ENCODE measurements around the gene MTURN.

MTURN gene

GRCh38 chr7:30144657-30145306 lies 10.0 kb downstream of the MTURN start:
- Histone ChIP-seq H3K4me3 (replicated peaks; ENCODE audit: low read depth, low read length) (no peak overlapping the region), H3K27me3 (replicated peaks; ENCODE audit: control insufficient read depth, insufficient read depth, low read length) (peaks cover 1% of the 10 kb centered on the region; the same call in 1 of the 2 replicates), H3K36me3 (ENCODE audit: control insufficient read depth, insufficient read depth, low read length) (no peaks in the 10 kb centered on the region)
- no peak for DNase-seq (ENCODE audit: extremely low read depth, insufficient read length)
- TF ChIP-seq CTCF (IDR thresholded peaks at IDR 0.05; ENCODE audit: insufficient read depth, low read length, poor library complexity, severe bottlenecking) = no peak

GRCh38 chr7:30145426-30145970 lies 10.7 kb downstream of the MTURN start:
- H3K4me3 ChIP-seq (replicated peaks; ENCODE audit: low read depth, low read length) = no peak overlapping the region
- H3K27me3 ChIP-seq (replicated peaks; ENCODE audit: control insufficient read depth, insufficient read depth, low read length) = peaks cover 1% of the 10 kb centered on the region; the same call in 1 of the 2 replicates
- H3K36me3 ChIP-seq (ENCODE audit: control insufficient read depth, insufficient read depth, low read length) = no peaks in the 10 kb centered on the region
- DNase-seq (ENCODE audit: extremely low read depth, insufficient read length) = no peak
- no peak for TF ChIP-seq CTCF (IDR thresholded peaks at IDR 0.05; ENCODE audit: insufficient read depth, low read length, poor library complexity, severe bottlenecking)

DNA sequence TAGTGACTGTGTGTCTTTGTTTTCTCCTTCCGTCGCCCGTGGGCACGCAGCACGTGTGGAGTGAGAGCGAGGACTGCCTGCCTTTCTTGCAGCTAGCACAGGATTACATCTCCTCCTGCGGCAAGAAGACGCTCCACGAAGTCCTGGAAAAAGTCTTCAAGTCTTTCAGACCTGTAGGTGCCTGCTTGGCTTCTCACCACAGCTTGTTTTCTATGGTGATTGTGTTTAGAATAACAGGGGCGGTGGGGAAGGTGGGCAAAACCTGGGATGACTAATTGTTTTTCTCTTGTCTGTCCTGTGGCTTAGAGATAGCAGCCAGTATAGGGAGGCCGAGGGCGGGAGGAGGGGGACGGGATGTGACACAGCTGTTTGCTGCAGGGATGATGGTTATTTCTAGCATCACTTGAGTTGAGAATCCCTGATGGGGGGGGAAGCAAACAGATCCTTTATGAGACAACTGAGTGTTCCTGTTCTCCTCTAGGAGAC lies 11.4 kb downstream of the MTURN start:
- peaks cover 1% of the 10 kb centered on the region; the same call in 1 of the 2 replicates for H3K27me3 ChIP-seq (replicated peaks; ENCODE audit: control insufficient read depth, insufficient read depth, low read length)
- no peak for TF ChIP-seq CTCF (IDR thresholded peaks at IDR 0.05; ENCODE audit: insufficient read depth, low read length, poor library complexity, severe bottlenecking)
- H3K36me3 ChIP-seq (ENCODE audit: control insufficient read depth, insufficient read depth, low read length) = no peaks in the 10 kb centered on the region
- no peak for DNase-seq (ENCODE audit: extremely low read depth, insufficient read length)
- H3K4me3 ChIP-seq (replicated peaks; ENCODE audit: low read depth, low read length) = no peak overlapping the region

- peaks cover 1% of the 10 kb centered on the region; the same call in 1 of the 2 replicates for H3K27me3 ChIP-seq (replicated peaks; ENCODE audit: control insufficient read depth, insufficient read depth, low read length)
- no peak for DNase-seq (ENCODE audit: extremely low read depth, insufficient read length)
- no peak for TF ChIP-seq CTCF (IDR thresholded peaks at IDR 0.05; ENCODE audit: insufficient read depth, low read length, poor library complexity, severe bottlenecking)
- H3K4me3 ChIP-seq (replicated peaks; ENCODE audit: low read depth, low read length) = no peak overlapping the region
- no peaks in the 10 kb centered on the region for H3K36me3 ChIP-seq (ENCODE audit: control insufficient read depth, insufficient read depth, low read length)
Measured at GRCh38 chr7:30147223-30147622, 12.4 kb downstream of the MTURN start.

DNA sequence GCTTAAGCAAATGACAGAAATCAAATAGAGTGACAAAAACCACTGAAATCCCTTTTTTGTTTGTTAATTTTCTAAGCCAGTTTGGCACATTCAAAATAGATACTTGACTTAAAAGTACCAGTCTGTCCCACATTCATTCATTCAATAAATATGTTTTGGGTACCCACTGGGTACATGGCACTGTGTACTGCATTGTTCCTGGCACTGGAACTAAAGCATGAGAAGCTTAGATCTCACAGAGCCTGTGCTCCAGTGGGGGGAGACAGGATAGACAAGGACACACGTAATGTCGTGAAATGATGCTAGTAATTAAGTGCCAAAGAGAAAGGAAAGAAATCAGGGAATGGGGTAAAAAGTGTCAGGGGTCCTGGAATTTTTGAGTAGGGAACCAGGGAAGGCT lies 13.0 kb downstream of the MTURN start:
- TF ChIP-seq CTCF (IDR thresholded peaks at IDR 0.05; ENCODE audit: insufficient read depth, low read length, poor library complexity, severe bottlenecking) = no peak
- Histone ChIP-seq H3K36me3 (ENCODE audit: control insufficient read depth, insufficient read depth, low read length) (no peaks in the 10 kb centered on the region), H3K4me3 (replicated peaks; ENCODE audit: low read depth, low read length) (no peak overlapping the region), H3K27me3 (replicated peaks; ENCODE audit: control insufficient read depth, insufficient read depth, low read length) (peaks cover 1% of the 10 kb centered on the region; the same call in 1 of the 2 replicates)
- DNase-seq (ENCODE audit: extremely low read depth, insufficient read length) = no peak

Data from GM06990 (cell line).